ENCODE data around the gene GDF2. TPM values are rescaled to one million over a fixed set of nuclear protein-coding genes. Genes with fewer than 3 reads are reported as not detected.

Gene GDF2
- total and polyA plus RNA-seq, 5 donors = 0.14 to 0.26 (median 0.20) TPM

- H3K4me1 ChIP-seq (ENCODE audit: control insufficient read depth, insufficient read depth, low read length) = no peaks in the 10 kb centered on the region
- no peak for ATAC-seq
- H3K9me3 ChIP-seq (ENCODE audit: control insufficient read depth, low read length) = no peaks in the 10 kb centered on the region
- no peak overlapping the region for H3K27ac ChIP-seq (ENCODE audit: low read length)
- H3K4me3 ChIP-seq (ENCODE audit: low read length) = no peak overlapping the region
- DNase-seq = no peak
- WGBS = 78% methylated on average over 7 of the region's 7 CpGs
- intact Hi-C loops (cut with DNase I) = loop anchor here (2.0 to 5.0 kb wide), 3 partner anchors 265 to 288 kb away; no protein-coding TSS in a partner anchor
- no peaks in the 10 kb centered on the region for H3K27me3 ChIP-seq (ENCODE audit: control insufficient read depth, insufficient read depth)
Observed at GRCh38 chr10:47312663-47312995, 9.6 kb upstream of the GDF2 start.

- intact Hi-C loops (cut with DNase I) = loop anchor here in 3 of 4 donors (5.0 kb wide), 2 partner anchors 267 to 287 kb away; no protein-coding TSS in a partner anchor
- 71% methylated on average over 9 of the region's 9 CpGs for WGBS
- no peak for DNase-seq
- no peak for ATAC-seq
- Histone ChIP-seq H3K4me1 (ENCODE audit: control insufficient read depth, insufficient read depth, low read length) (no peaks in the 10 kb centered on the region), H3K4me3 (ENCODE audit: low read length) (no peak overlapping the region), H3K9me3 (ENCODE audit: control insufficient read depth, low read length) (no peaks in the 10 kb centered on the region), H3K27me3 (ENCODE audit: control insufficient read depth, insufficient read depth) (no peaks in the 10 kb centered on the region), H3K27ac (ENCODE audit: low read length) (no peak overlapping the region)
Observed at GRCh38 chr10:47314416-47314970, 7.8 kb upstream of the GDF2 start.

GRCh38 chr10:47315421-47315820 is 6.8 kb upstream of the GDF2 start:
- Histone ChIP-seq H3K27me3 (ENCODE audit: control insufficient read depth, insufficient read depth) (no peaks in the 10 kb centered on the region), H3K9me3 (ENCODE audit: control insufficient read depth, low read length) (no peaks in the 10 kb centered on the region), H3K4me3 (ENCODE audit: low read length) (no peak overlapping the region), H3K27ac (ENCODE audit: low read length) (no peak overlapping the region), H3K4me1 (ENCODE audit: control insufficient read depth, insufficient read depth, low read length) (no peaks in the 10 kb centered on the region)
- ATAC-seq (no peak), DNase-seq (no peak)
- intact Hi-C loops (cut with DNase I) = no loop called here
- 95% methylated on average over 2 of the region's 2 CpGs for WGBS

GRCh38 chr10:47316131-47316530 is 6.1 kb upstream of the GDF2 start:
- Histone ChIP-seq H3K27ac (ENCODE audit: low read length) (no peak overlapping the region), H3K27me3 (ENCODE audit: control insufficient read depth, insufficient read depth) (no peaks in the 10 kb centered on the region), H3K9me3 (ENCODE audit: control insufficient read depth, low read length) (no peaks in the 10 kb centered on the region), H3K4me1 (ENCODE audit: control insufficient read depth, insufficient read depth, low read length) (no peaks in the 10 kb centered on the region), H3K4me3 (ENCODE audit: low read length) (no peak overlapping the region)
- DNase-seq (no peak), ATAC-seq (no peak)
- WGBS = 83% methylated on average over 5 of the region's 5 CpGs
- intact Hi-C loops (cut with DNase I) = no loop called here

GRCh38 chr10:47317251-47317650 is 5.0 kb upstream of the GDF2 start:
- Histone ChIP-seq H3K27ac (ENCODE audit: low read length) (no peak overlapping the region), H3K4me3 (ENCODE audit: low read length) (no peak overlapping the region), H3K9me3 (ENCODE audit: control insufficient read depth, low read length) (no peaks in the 10 kb centered on the region), H3K4me1 (ENCODE audit: control insufficient read depth, insufficient read depth, low read length) (no peaks in the 10 kb centered on the region), H3K27me3 (ENCODE audit: control insufficient read depth, insufficient read depth) (no peaks in the 10 kb centered on the region)
- intact Hi-C loops (cut with DNase I) = no loop called here
- WGBS = 86% methylated on average over 4 of the region's 4 CpGs
- DNase-seq (no peak), ATAC-seq (no peak)

GRCh38 chr10:47318706-47319105 is 3.5 kb upstream of the GDF2 start:
- H3K4me1 ChIP-seq (ENCODE audit: control insufficient read depth, insufficient read depth, low read length) = no peaks in the 10 kb centered on the region
- H3K27me3 ChIP-seq (ENCODE audit: control insufficient read depth, insufficient read depth) = no peaks in the 10 kb centered on the region
- H3K27ac ChIP-seq (ENCODE audit: low read length) = no peak overlapping the region
- no peaks in the 10 kb centered on the region for H3K9me3 ChIP-seq (ENCODE audit: control insufficient read depth, low read length)
- WGBS = 54% methylated on average over 9 of the region's 9 CpGs
- no peak for DNase-seq
- ATAC-seq = no peak
- intact Hi-C loops (cut with DNase I) = no loop called here
- no peak overlapping the region for H3K4me3 ChIP-seq (ENCODE audit: low read length)

GRCh38 chr10:47319784-47320183 is 2.5 kb upstream of the GDF2 start:
- H3K27ac ChIP-seq (ENCODE audit: low read length) = no peak overlapping the region
- intact Hi-C loops (cut with DNase I) = no loop called here
- WGBS = 88% methylated on average over 8 of the region's 8 CpGs
- no peak overlapping the region for H3K4me3 ChIP-seq (ENCODE audit: low read length)
- DNase-seq (no peak), ATAC-seq (no peak)
- H3K9me3 ChIP-seq (ENCODE audit: control insufficient read depth, low read length) = no peaks in the 10 kb centered on the region
- H3K4me1 ChIP-seq (ENCODE audit: control insufficient read depth, insufficient read depth, low read length) = no peaks in the 10 kb centered on the region
- no peaks in the 10 kb centered on the region for H3K27me3 ChIP-seq (ENCODE audit: control insufficient read depth, insufficient read depth)

- intact Hi-C loops (cut with DNase I) = no loop called here
- Histone ChIP-seq H3K9me3 (ENCODE audit: control insufficient read depth, low read length) (no peaks in the 10 kb centered on the region), H3K4me1 (ENCODE audit: control insufficient read depth, insufficient read depth, low read length) (no peaks in the 10 kb centered on the region), H3K4me3 (ENCODE audit: low read length) (no peak overlapping the region), H3K27me3 (ENCODE audit: control insufficient read depth, insufficient read depth) (no peaks in the 10 kb centered on the region), H3K27ac (ENCODE audit: low read length) (no peak overlapping the region)
- WGBS = 46% methylated on average over 6 of the region's 6 CpGs
- DNase-seq = no peak
- no peak for ATAC-seq
Observed at GRCh38 chr10:47320812-47321211, 1.4 kb upstream of the GDF2 start.

GRCh38 chr10:47321521-47322195 is 596 bp upstream of the GDF2 start:
- H3K27ac ChIP-seq (ENCODE audit: low read length) = no peak overlapping the region
- intact Hi-C loops (cut with DNase I) = no loop called here
- DNase-seq (no peak), ATAC-seq (peak in 1 of 2 donors; percentile 9)
- no peaks in the 10 kb centered on the region for H3K27me3 ChIP-seq (ENCODE audit: control insufficient read depth, insufficient read depth)
- no peaks in the 10 kb centered on the region for H3K4me1 ChIP-seq (ENCODE audit: control insufficient read depth, insufficient read depth, low read length)
- H3K4me3 ChIP-seq (ENCODE audit: low read length) = no peak overlapping the region
- no peaks in the 10 kb centered on the region for H3K9me3 ChIP-seq (ENCODE audit: control insufficient read depth, low read length)
- 65% methylated on average over 8 of the region's 8 CpGs for WGBS

- Histone ChIP-seq H3K9me3 (ENCODE audit: control insufficient read depth, low read length) (no peaks in the 10 kb centered on the region), H3K4me3 (ENCODE audit: low read length) (no peak overlapping the region), H3K27me3 (ENCODE audit: control insufficient read depth, insufficient read depth) (no peaks in the 10 kb centered on the region), H3K4me1 (ENCODE audit: control insufficient read depth, insufficient read depth, low read length) (no peaks in the 10 kb centered on the region), H3K27ac (ENCODE audit: low read length) (no peak overlapping the region)
- intact Hi-C loops (cut with DNase I) = no loop called here
- ATAC-seq (no peak), DNase-seq (no peak)
- 65% methylated on average over 1 of the region's 1 CpG for WGBS
Observed at GRCh38 chr10:47323087-47323486, 833 bp downstream of the GDF2 start.

GRCh38 chr10:47323636-47324296 is 1.5 kb downstream of the GDF2 start:
- no peak overlapping the region for H3K27ac ChIP-seq (ENCODE audit: low read length)
- H3K9me3 ChIP-seq (ENCODE audit: control insufficient read depth, low read length) = no peaks in the 10 kb centered on the region
- DNase-seq (no peak), ATAC-seq (no peak)
- H3K4me3 ChIP-seq (ENCODE audit: low read length) = no peak overlapping the region
- H3K27me3 ChIP-seq (ENCODE audit: control insufficient read depth, insufficient read depth) = no peaks in the 10 kb centered on the region
- WGBS = 49% methylated on average over 5 of the region's 5 CpGs
- intact Hi-C loops (cut with DNase I) = no loop called here
- no peaks in the 10 kb centered on the region for H3K4me1 ChIP-seq (ENCODE audit: control insufficient read depth, insufficient read depth, low read length)

Data from right cardiac atrium (tissue), 5 donors.